ENCODE data around the gene FILIP1L. TPM values are rescaled to one million over a fixed set of nuclear protein-coding genes. Genes with fewer than 3 reads are reported as not detected.
"Not testable (repeated sequence)": the region's sequence is repeated elsewhere in the genome, so short reads cannot be mapped to it uniquely, and the experiment has no call there.

Gene FILIP1L
- total RNA-seq, 2 donors from 2014 or later: 97.0 to 112 TPM

GRCh38 chr3:100057716-100058575 lies 56.4 kb downstream of the FILIP1L start:
- Histone ChIP-seq H3K27ac (no peak overlapping the region), H3K27me3 (no peaks in the 10 kb centered on the region), H3K9me3 (no peaks in the 10 kb centered on the region), H3K4me1 (peaks cover 0 to 6% of the 10 kb centered on the region in 2 donors), H3K36me3 (no peaks in the 10 kb centered on the region), H3K4me3 (no peak overlapping the region)
- no peak for DNase-seq (ENCODE audit: low spot score)
- peak in 1 of 2 donors; percentile 36 for TF ChIP-seq CTCF (IDR thresholded peaks at IDR 0.05)

GRCh38 chr3:100053951-100054620 lies 60.2 kb downstream of the FILIP1L start:
- Histone ChIP-seq H3K36me3 (no peaks in the 10 kb centered on the region), H3K27me3 (no peaks in the 10 kb centered on the region), H3K9me3 (no peaks in the 10 kb centered on the region), H3K4me1 (no peaks in the 10 kb centered on the region), H3K4me3 (no peak overlapping the region), H3K27ac (no peak overlapping the region)
- TF ChIP-seq CTCF (IDR thresholded peaks at IDR 0.05): no peak
- DNase-seq (ENCODE audit: low spot score): no peak

- H3K9me3 ChIP-seq; H3K4me3 ChIP-seq; DNase-seq (ENCODE audit: low spot score); H3K36me3 ChIP-seq; H3K27me3 ChIP-seq; H3K27ac ChIP-seq: not testable (repeated sequence)
- H3K4me1 ChIP-seq: peaks cover 0 to 14% of the 10 kb centered on the region in 2 donors
Measured at GRCh38 chr3:100051513-100051912, 62.8 kb downstream of the FILIP1L start.

GRCh38 chr3:100048248-100048647 lies 66.1 kb downstream of the FILIP1L start:
- no peak for TF ChIP-seq CTCF (IDR thresholded peaks at IDR 0.05)
- Histone ChIP-seq H3K27me3 (no peaks in the 10 kb centered on the region), H3K36me3 (no peaks in the 10 kb centered on the region), H3K9me3 (no peaks in the 10 kb centered on the region), H3K4me3 (no peak overlapping the region), H3K27ac (peak overlapping the region; percentile 59 to 93), H3K4me1 (peaks cover 0 to 41% of the 10 kb centered on the region in 2 donors)
- DNase-seq (ENCODE audit: low spot score): no peak

GRCh38 chr3:100047455-100048141 lies 66.7 kb downstream of the FILIP1L start:
- no peak for TF ChIP-seq CTCF (IDR thresholded peaks at IDR 0.05)
- Histone ChIP-seq H3K36me3 (no peaks in the 10 kb centered on the region), H3K27me3 (no peaks in the 10 kb centered on the region), H3K4me3 (no peak overlapping the region), H3K27ac (peak overlapping the region; percentile 59 to 93), H3K9me3 (no peaks in the 10 kb centered on the region), H3K4me1 (peaks cover 0 to 47% of the 10 kb centered on the region in 2 donors)
- no peak for DNase-seq (ENCODE audit: low spot score)

- DNase-seq (ENCODE audit: low spot score): no peak
- Histone ChIP-seq H3K27ac (peak overlapping the region; percentile 59 to 93), H3K36me3 (no peaks in the 10 kb centered on the region), H3K9me3 (no peaks in the 10 kb centered on the region), H3K4me3 (no peak overlapping the region), H3K27me3 (no peaks in the 10 kb centered on the region), H3K4me1 (peaks cover 0 to 54% of the 10 kb centered on the region in 2 donors)
- TF ChIP-seq CTCF (IDR thresholded peaks at IDR 0.05): no peak
Measured at GRCh38 chr3:100046986-100047385, 67.3 kb downstream of the FILIP1L start.

Data from right atrium auricular region (tissue), 2 donors.